Measurements from ENCODE around the gene ASIP. TPM values are rescaled to one million over a fixed set of nuclear protein-coding genes. Genes with fewer than 3 reads are reported as not detected.
A peak's percentile ranks its signal among the peaks of the same experiment; 100 is the strongest.
"Not testable (repeated sequence)": the region's sequence is repeated elsewhere in the genome, so short reads cannot be mapped to it uniquely, and the experiment has no call there.

Gene ASIP
- total RNA-seq, 6 experiments from 2014 or later = 0.42 TPM; not detected in 5

DNA sequence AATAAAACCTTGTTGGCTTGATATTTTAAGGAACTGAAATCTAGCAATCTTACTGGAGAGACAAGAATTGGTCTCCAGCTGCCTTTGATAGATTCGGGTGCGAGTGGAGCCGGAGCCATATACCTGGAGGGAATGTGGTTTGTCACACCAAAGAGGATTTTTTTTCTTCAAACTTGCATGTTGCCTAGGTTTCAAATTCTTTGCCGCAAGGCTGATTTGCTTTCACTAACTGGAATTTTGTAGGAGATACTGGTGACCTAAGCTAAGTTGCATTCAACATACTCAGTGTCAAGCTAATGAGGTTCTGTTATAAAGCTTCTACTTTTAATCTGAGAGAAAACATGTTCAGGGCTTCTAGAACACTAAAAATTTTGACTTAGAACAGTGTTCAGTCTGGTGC is 39.7 kb upstream of the ASIP start:
- no peak for DNase-seq
- no peak for TF ChIP-seq POLR2A (IDR thresholded peaks at IDR 0.05)
- no peak for TF ChIP-seq CTCF (IDR thresholded peaks at IDR 0.05)
- Histone ChIP-seq H3K27ac (no peak overlapping the region), H3K27me3 (no peaks in the 10 kb centered on the region), H3K36me3 (no peaks in the 10 kb centered on the region), H3K4me1 (no peaks in the 10 kb centered on the region), H3K9me3 (no peaks in the 10 kb centered on the region), H3K4me3 (no peak overlapping the region)
- ATAC-seq = no peak
- WGBS (ENCODE audit: insufficient coverage, low coverage, low lambda C conversion rate, missing lambda C conversion rate) = 78% methylated on average over 4 of the region's 4 CpGs
- intact Hi-C loops (cut with DNase I) = no loop called here

DNA sequence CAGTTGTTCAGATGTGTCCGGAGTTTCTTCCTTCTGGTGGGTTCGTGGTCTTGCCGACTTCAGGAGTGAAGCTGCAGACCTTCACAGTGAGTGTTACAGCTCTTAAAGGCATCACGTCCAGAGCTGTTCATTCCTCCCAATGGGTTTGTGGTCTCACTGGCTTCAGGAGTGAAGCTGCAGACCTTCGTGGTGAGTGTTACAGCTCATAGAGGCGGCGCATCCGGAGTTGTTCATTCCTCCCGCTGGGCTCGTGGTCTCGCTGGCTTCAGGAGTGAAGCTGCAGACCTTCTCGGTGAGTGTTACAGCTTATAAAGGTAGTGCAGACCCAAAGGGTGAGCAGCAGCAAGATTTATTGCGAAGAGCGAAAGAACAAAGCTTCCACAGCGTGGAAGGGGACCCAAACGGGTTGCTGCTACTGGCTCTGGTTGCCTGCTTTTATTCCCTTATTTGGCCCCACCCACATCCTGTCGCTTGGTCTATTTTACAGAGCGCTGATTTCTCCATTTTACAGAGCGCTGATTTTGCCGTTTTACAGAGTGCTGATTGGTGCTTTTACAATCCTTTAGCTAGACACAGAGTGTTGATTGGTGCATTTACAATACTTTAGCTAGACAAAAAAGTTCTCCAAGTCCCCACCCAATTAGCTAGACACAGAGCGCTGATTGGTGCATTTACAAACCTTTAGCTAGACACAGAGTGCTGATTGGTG is 35.9 kb upstream of the ASIP start:
- H3K9me3 ChIP-seq; intact Hi-C loops (cut with DNase I); H3K36me3 ChIP-seq; H3K27me3 ChIP-seq; H3K4me1 ChIP-seq; DNase-seq; H3K27ac ChIP-seq; ATAC-seq; H3K4me3 ChIP-seq: not testable (repeated sequence)
- 73% methylated on average over 18 of the region's 21 CpGs for WGBS (ENCODE audit: insufficient coverage, low coverage, low lambda C conversion rate, missing lambda C conversion rate)

GRCh38 chr20:34209111-34209510 is 32.1 kb upstream of the ASIP start:
- no peak for DNase-seq
- Histone ChIP-seq H3K27ac (no peak overlapping the region), H3K4me1 (no peaks in the 10 kb centered on the region), H3K36me3 (no peaks in the 10 kb centered on the region), H3K9me3 (no peaks in the 10 kb centered on the region), H3K4me3 (no peak overlapping the region), H3K27me3 (no peaks in the 10 kb centered on the region)
- intact Hi-C loops (cut with DNase I) = no loop called here
- no peak for TF ChIP-seq CTCF (IDR thresholded peaks at IDR 0.05)
- TF ChIP-seq POLR2A (IDR thresholded peaks at IDR 0.05) = no peak
- ATAC-seq = no peak
- WGBS (ENCODE audit: insufficient coverage, low coverage, low lambda C conversion rate, missing lambda C conversion rate) = 88% methylated on average over 1 of the region's 3 CpGs

DNA sequence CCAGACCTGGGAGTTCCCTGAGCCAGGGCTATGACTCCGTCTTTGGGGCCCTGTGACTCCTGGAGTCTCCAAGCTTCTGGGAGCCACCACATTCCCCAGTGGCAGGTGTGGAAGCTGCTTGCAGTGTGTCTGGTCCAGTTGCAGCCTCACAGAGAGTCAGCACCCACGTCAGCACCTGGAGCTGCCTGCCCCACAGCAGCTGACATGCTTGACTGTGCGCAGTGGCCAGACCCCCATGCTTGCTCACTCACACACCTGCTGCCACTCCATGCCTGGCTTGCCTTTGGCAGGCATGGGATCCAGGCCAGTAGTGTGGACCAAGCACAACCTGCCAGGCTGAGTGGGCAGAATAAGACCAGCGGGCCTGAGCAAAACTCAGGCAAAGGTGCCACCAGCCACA is 31.0 kb upstream of the ASIP start:
- no peaks in the 10 kb centered on the region for H3K9me3 ChIP-seq
- no peak for TF ChIP-seq CTCF (IDR thresholded peaks at IDR 0.05)
- no peak for TF ChIP-seq POLR2A (IDR thresholded peaks at IDR 0.05)
- H3K27me3 ChIP-seq = no peaks in the 10 kb centered on the region
- intact Hi-C loops (cut with DNase I) = no loop called here
- H3K36me3 ChIP-seq = no peaks in the 10 kb centered on the region
- no peak overlapping the region for H3K4me3 ChIP-seq
- peak in 1 of 4 donors; percentile 37 for ATAC-seq
- H3K27ac ChIP-seq = no peak overlapping the region
- no peaks in the 10 kb centered on the region for H3K4me1 ChIP-seq
- DNase-seq = no peak
- WGBS (ENCODE audit: insufficient coverage, low coverage, low lambda C conversion rate, missing lambda C conversion rate) = 86% methylated on average over 1 of the region's 4 CpGs

- H3K27ac ChIP-seq = no peak overlapping the region
- H3K4me1 ChIP-seq = no peaks in the 10 kb centered on the region
- no peaks in the 10 kb centered on the region for H3K9me3 ChIP-seq
- 57% methylated on average over 2 of the region's 2 CpGs for WGBS (ENCODE audit: insufficient coverage, low coverage, low lambda C conversion rate, missing lambda C conversion rate)
- DNase-seq = no peak
- no peak overlapping the region for H3K4me3 ChIP-seq
- intact Hi-C loops (cut with DNase I) = no loop called here
- no peak for ATAC-seq
- TF ChIP-seq POLR2A (IDR thresholded peaks at IDR 0.05) = no peak
- no peak for TF ChIP-seq CTCF (IDR thresholded peaks at IDR 0.05)
- no peaks in the 10 kb centered on the region for H3K27me3 ChIP-seq
- no peaks in the 10 kb centered on the region for H3K36me3 ChIP-seq
Measured at GRCh38 chr20:34211591-34211990, 29.6 kb upstream of the ASIP start.

Data from right lobe of liver (tissue), 6 donors.